Calu3 (cell line): Measurements from ENCODE around the gene XAB2. TPM values are rescaled to one million over a fixed set of nuclear protein-coding genes. Genes with fewer than 3 reads are reported as not detected.

Source experiments
- BruUV-seq: library from RNA; stranded (reverse); fragments of 400-500 nt; replicated peaks from 2 replicates; lab custom pipeline; 2021; lab: Mats Ljungman, UMichigan
- CTCF ChIA-PET: fragments of 300-600 bp; sonication (Branson Sonifier 250); formaldehyde crosslinking; loops from one replicate; lab custom pipeline; 2022; ENCODE audit warnings: antibody characterized with exemption; lab: Charles Lee
- DNase-seq: peaks from one replicate; pipeline ENCODE4 v3.0.0; 2022
- H3K27ac Mint-ChIP-seq: one replicate; pipeline ENCODE4 v1.8.0; 2022; ENCODE audit warnings: mixed read lengths; ENCODE audit not compliant: unreplicated experiment
- H3K27me3 Mint-ChIP-seq: one replicate; pipeline ENCODE4 v1.8.0; 2022; ENCODE audit warnings: mixed read lengths; ENCODE audit not compliant: unreplicated experiment
- H3K36me3 Mint-ChIP-seq: one replicate; pipeline ENCODE4 v1.8.0; 2022; ENCODE audit warnings: mild to moderate bottlenecking, moderate library complexity, mixed read lengths; ENCODE audit not compliant: insufficient read depth, unreplicated experiment
- H3K4me1 Mint-ChIP-seq: one replicate; pipeline ENCODE4 v1.8.0; 2022; ENCODE audit warnings: mild to moderate bottlenecking, low read depth, mixed read lengths; ENCODE audit not compliant: unreplicated experiment
- H3K4me3 Mint-ChIP-seq: one replicate; pipeline ENCODE4 v1.8.0; 2022; ENCODE audit warnings: mild to moderate bottlenecking, low read depth, moderate library complexity, mixed read lengths; ENCODE audit not compliant: unreplicated experiment
- H3K9me3 Mint-ChIP-seq: one replicate; pipeline ENCODE4 v1.8.0; 2022; ENCODE audit warnings: low read depth, mixed read lengths; ENCODE audit not compliant: unreplicated experiment
- intact Hi-C: fragments of 100-400 bp; cut with micrococcal nuclease; formaldehyde crosslinking; loops from one replicate; pipeline ENCODE4 v1.10.0; 2022; ENCODE audit not compliant: unreplicated experiment
- total RNA-seq: library from RNA; stranded (reverse); gene quantifications from 2 replicates; pipeline ENCODE4 v1.2.3, GENCODE V29; 2022
- TF ChIP-seq, protein P1 (sequence below): fragments of 200-600 bp; IDR thresholded peaks from one replicate; pipeline ENCODE4 v1.8.0; 2022; ENCODE audit warnings: antibody characterized with exemption; ENCODE audit not compliant: unreplicated experiment

Gene XAB2
- total RNA-seq, 1 experiment from 2014 or later, result 33.0 TPM

DNA sequence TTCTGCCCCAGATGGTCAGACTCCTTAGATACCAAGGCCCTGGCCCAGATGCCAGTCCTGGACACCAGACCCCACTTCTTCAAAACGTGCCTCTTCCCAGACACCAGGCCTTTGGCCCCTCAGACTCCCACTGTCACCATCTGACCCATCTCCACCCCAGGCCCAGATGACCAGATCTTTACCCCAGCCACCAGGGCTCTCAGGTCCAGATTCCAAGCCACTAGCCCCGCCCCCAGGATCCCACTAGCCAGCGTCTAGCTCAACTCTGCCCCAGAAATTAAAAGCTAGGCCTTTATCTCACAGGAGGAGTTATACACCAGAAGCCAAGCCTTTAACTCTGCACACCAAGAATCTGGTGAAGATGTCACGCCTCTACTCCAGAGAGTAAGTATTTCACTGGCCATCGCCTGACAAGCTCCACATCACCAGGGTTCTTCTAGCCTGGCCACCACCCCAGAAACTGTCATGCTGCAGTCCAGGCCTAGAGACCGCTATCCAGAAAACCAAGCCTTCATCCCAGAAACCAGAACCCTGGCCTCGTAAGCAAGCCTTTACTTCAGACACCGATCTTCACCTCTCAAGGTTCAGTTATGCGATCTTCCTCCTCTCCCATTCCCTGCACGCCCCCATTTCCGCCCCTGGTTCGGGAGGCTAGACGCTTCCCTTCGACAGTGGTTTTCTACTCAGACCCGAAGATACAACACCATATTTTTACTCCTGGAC, 595 bp downstream of the XAB2 start:
- H3K4me3 Mint-ChIP-seq, result peak overlapping the region; percentile 95
- DNase-seq, result no peak
- peaks cover 7% of the 10 kb centered on the region for H3K4me1 Mint-ChIP-seq
- TSS peak; percentile 87 for BruUV-seq
- H3K36me3 Mint-ChIP-seq, result peaks cover 36% of the 10 kb centered on the region
- peak overlapping the region; percentile 93 for H3K27ac Mint-ChIP-seq
- H3K9me3 Mint-ChIP-seq, result no peaks in the 10 kb centered on the region
- CTCF ChIA-PET, result interaction anchor here (0.6 to 1.2 kb wide), 3 partner anchors 52 to 129 kb away, joined by 4 to 6 read pairs (median 4); partner anchors contain the start of gene TRAPPC5
- H3K27me3 Mint-ChIP-seq, result no peaks in the 10 kb centered on the region
- intact Hi-C loops, result no loop called here
- TF ChIP-seq, protein P1, sequence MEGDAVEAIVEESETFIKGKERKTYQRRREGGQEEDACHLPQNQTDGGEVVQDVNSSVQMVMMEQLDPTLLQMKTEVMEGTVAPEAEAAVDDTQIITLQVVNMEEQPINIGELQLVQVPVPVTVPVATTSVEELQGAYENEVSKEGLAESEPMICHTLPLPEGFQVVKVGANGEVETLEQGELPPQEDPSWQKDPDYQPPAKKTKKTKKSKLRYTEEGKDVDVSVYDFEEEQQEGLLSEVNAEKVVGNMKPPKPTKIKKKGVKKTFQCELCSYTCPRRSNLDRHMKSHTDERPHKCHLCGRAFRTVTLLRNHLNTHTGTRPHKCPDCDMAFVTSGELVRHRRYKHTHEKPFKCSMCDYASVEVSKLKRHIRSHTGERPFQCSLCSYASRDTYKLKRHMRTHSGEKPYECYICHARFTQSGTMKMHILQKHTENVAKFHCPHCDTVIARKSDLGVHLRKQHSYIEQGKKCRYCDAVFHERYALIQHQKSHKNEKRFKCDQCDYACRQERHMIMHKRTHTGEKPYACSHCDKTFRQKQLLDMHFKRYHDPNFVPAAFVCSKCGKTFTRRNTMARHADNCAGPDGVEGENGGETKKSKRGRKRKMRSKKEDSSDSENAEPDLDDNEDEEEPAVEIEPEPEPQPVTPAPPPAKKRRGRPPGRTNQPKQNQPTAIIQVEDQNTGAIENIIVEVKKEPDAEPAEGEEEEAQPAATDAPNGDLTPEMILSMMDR, result no peak

DNA sequence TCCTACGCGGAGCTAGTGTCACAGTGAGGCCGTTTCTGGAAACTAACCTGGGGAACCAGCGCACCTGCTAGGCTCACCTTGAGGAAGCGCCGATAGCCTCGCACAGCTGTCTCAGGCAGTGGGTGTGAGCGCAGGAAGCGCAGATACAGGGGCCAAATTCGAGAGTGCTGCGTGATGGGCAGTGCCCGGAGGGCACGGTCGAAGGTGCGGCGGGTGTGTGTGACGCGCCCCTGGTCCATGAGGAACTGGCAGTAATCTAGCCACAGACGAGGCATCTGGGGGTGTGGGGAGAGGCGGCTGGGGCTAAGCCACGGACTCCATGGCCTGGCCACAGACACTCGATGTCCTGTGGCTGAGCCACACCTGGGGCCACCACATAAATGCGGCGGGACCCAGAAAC, 2.2 kb downstream of the XAB2 start:
- Mint-ChIP-seq H3K4me1 (peaks cover 7% of the 10 kb centered on the region), H3K9me3 (no peaks in the 10 kb centered on the region), H3K4me3 (no peak overlapping the region), H3K27me3 (no peaks in the 10 kb centered on the region), H3K27ac (no peak overlapping the region), H3K36me3 (peaks cover 40% of the 10 kb centered on the region)
- no peak for DNase-seq
- intact Hi-C loops, result no loop called here
- CTCF ChIA-PET, result no interaction called here
- TF ChIP-seq, protein P1, result no peak
- no TSS peak for BruUV-seq

DNA sequence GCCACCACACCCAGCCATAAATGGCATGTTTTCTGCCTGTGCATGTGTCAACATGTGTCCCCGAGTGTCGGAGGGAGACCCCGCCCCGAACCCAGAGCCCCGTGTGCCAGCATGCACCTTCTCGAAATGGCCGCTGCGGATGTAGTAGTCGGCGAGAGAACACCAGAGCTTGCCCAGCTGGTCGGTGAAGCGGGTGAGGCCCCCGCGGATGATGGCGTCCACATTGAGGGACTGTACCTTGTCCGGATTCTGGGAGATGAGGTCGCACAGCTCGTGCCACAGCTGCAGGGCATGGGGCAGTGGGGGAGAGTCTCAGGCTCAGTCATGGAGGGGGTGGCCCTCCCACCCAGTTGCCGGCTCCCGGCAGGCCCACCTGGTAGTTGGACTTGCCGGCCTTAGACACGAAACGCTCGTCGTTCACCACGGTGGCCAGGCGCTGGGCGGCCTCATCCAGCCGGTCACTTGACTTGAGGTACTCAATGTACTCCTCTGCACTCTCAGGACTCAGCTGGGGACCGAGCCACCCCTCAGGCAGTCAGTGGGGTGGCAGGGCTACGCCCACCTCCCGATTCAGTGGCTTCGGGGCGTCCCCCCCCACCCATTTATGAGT, 3.5 kb downstream of the XAB2 start:
- H3K27me3 Mint-ChIP-seq, result no peaks in the 10 kb centered on the region
- no peaks in the 10 kb centered on the region for H3K9me3 Mint-ChIP-seq
- intact Hi-C loops, result no loop called here
- no TSS peak for BruUV-seq
- H3K36me3 Mint-ChIP-seq, result peaks cover 40% of the 10 kb centered on the region
- H3K27ac Mint-ChIP-seq, result no peak overlapping the region
- TF ChIP-seq, protein P1, result no peak
- peaks cover 7% of the 10 kb centered on the region for H3K4me1 Mint-ChIP-seq
- CTCF ChIA-PET, result no interaction called here
- no peak for DNase-seq
- H3K4me3 Mint-ChIP-seq, result no peak overlapping the region

DNA sequence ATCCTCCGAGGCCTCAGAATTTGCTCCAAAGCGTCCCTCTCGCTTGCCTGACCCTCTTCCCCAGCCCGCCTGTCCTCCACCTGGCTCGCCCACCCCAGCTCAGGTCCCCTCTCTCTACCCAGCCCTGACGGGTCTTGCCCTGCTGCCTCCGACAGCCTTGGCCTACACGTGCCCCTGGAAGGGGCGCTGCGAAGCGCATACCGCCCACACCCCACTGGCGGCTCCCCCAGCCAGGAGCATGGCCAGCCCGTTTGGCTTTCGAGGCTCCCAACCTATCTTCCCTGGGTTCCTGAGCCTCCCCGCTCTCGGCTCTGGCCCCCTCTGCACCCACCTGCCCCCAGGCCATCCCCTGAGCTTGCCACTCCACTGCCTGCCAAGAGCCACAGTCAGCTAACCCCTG, 4.5 kb downstream of the XAB2 start:
- TF ChIP-seq, protein P1, result no peak
- peaks cover 34% of the 10 kb centered on the region for H3K36me3 Mint-ChIP-seq
- no TSS peak for BruUV-seq
- H3K27ac Mint-ChIP-seq, result no peak overlapping the region
- intact Hi-C loops, result no loop called here
- no peak overlapping the region for H3K4me3 Mint-ChIP-seq
- H3K9me3 Mint-ChIP-seq, result no peaks in the 10 kb centered on the region
- no peaks in the 10 kb centered on the region for H3K27me3 Mint-ChIP-seq
- DNase-seq, result no peak
- CTCF ChIA-PET, result no interaction called here
- peaks cover 7% of the 10 kb centered on the region for H3K4me1 Mint-ChIP-seq
